Measurements from ENCODE around the gene SLC4A9. TPM values are rescaled to one million over a fixed set of nuclear protein-coding genes. Genes with fewer than 3 reads are reported as not detected.
"Not testable (repeated sequence)": the region's sequence is repeated elsewhere in the genome, so short reads cannot be mapped to it uniquely, and the experiment has no call there.

Gene SLC4A9
- total RNA-seq, 1 donor: not detected

- DNase-seq (ENCODE audit: low read depth): peak; percentile 10
- no peak overlapping the region for H3K4me3 ChIP-seq (ENCODE audit: low read depth, low read length)
- no peak for TF ChIP-seq CTCF (IDR thresholded peaks at IDR 0.05; ENCODE audit: insufficient read depth, low read length)
Measured at GRCh38 chr5:140420226-140420570, 60.2 kb downstream of the SLC4A9 start.

GRCh38 chr5:140420665-140421361 lies 60.8 kb downstream of the SLC4A9 start:
- DNase-seq (ENCODE audit: low read depth): no peak
- no peak for TF ChIP-seq CTCF (IDR thresholded peaks at IDR 0.05; ENCODE audit: insufficient read depth, low read length)
- no peak overlapping the region for H3K4me3 ChIP-seq (ENCODE audit: low read depth, low read length)

- H3K4me3 ChIP-seq (ENCODE audit: low read depth, low read length); DNase-seq (ENCODE audit: low read depth): not testable (repeated sequence)
Measured at GRCh38 chr5:140421375-140421774, 61.4 kb downstream of the SLC4A9 start.

- H3K4me3 ChIP-seq (ENCODE audit: low read depth, low read length): no peak overlapping the region
- TF ChIP-seq CTCF (IDR thresholded peaks at IDR 0.05; ENCODE audit: insufficient read depth, low read length): no peak
- DNase-seq (ENCODE audit: low read depth): no peak
Measured at GRCh38 chr5:140423609-140424008, 63.6 kb downstream of the SLC4A9 start.

GRCh38 chr5:140424135-140424534 lies 64.1 kb downstream of the SLC4A9 start:
- no peak for DNase-seq (ENCODE audit: low read depth)
- TF ChIP-seq CTCF (IDR thresholded peaks at IDR 0.05; ENCODE audit: insufficient read depth, low read length): no peak

More at GRCh38 chr5:140424135-140424534, 64.1 kb downstream of the SLC4A9 start:
- no peak overlapping the region for H3K4me3 ChIP-seq (ENCODE audit: low read depth, low read length)

Small RNAs within 50 kb of the gene (small RNA-seq; reads per million reads assigned to genes)
- gene RNU4-14P: not detected

Other genes starting within 250 kb of the SLC4A9 start
- 30.4 and 33.8 TPM in 2 replicates for gene PURA, start 246.1 kb upstream of the SLC4A9 start, total RNA-seq (ENCODE audit: low replicate concordance)
- gene IGIP, start 234.3 kb upstream of the SLC4A9 start, total RNA-seq (ENCODE audit: low replicate concordance): 7.8 and 13.7 TPM in 2 replicates
- 35.8 and 43.4 TPM in 2 replicates for gene CYSTM1, start 185.0 kb upstream of the SLC4A9 start, total RNA-seq (ENCODE audit: low replicate concordance)
- 31.2 and 60.2 TPM in 2 replicates for gene PFDN1, start 57.1 kb upstream of the SLC4A9 start, total RNA-seq (ENCODE audit: low replicate concordance)
- gene HBEGF, start 13.6 kb upstream of the SLC4A9 start, total RNA-seq (ENCODE audit: low replicate concordance): 0.41 and 0.90 TPM in 2 replicates
- gene ANKHD1, start 41.6 kb downstream of the SLC4A9 start, total RNA-seq (ENCODE audit: low replicate concordance): 71.1 and 145 TPM in 2 replicates
- gene EIF4EBP3, start 187.5 kb downstream of the SLC4A9 start, total RNA-seq (ENCODE audit: low replicate concordance): 0.74 and 4.7 TPM in 2 replicates
- gene SRA1, start 197.3 kb downstream of the SLC4A9 start, total RNA-seq (ENCODE audit: low replicate concordance): 29.3 and 29.6 TPM in 2 replicates
- 16.1 and 17.5 TPM in 2 replicates for gene APBB3, start 204.4 kb downstream of the SLC4A9 start, total RNA-seq (ENCODE audit: low replicate concordance)
- gene SLC35A4, start 204.6 kb downstream of the SLC4A9 start, total RNA-seq (ENCODE audit: low replicate concordance): 17.0 and 28.0 TPM in 2 replicates

All from fibroblast of the aortic adventitia (primary cell).